Measurements from ENCODE around the gene ADGRB2. TPM values are rescaled to one million over a fixed set of nuclear protein-coding genes. Genes with fewer than 3 reads are reported as not detected.
A peak's percentile ranks its signal among the peaks of the same experiment; 100 is the strongest.

ADGRB2 gene
- total and polyA plus RNA-seq, 12 donors = 0.91 to 17.9 (median 8.6) TPM

- Histone ChIP-seq H3K27me3 (peaks cover 0 to 6% (median under 1%) of the 10 kb centered on the region in 7 donors), H3K4me1 (peaks cover 0 to 23% (median 0%) of the 10 kb centered on the region in 9 donors), H3K27ac (no peak overlapping the region), H3K4me3 (no peak overlapping the region), H3K9me3 (no peaks in the 10 kb centered on the region), H3K36me3 (no peaks in the 10 kb centered on the region)
- no peak for TF ChIP-seq CTCF (IDR thresholded peaks at IDR 0.05)
- DNase-seq (no peak), ATAC-seq (no peak)
- intact Hi-C loops (cut with DNase I) = loop anchor here in 1 of 10 donors (10.0 kb wide), 1 partner anchor 161 kb away; no protein-coding TSS in a partner anchor
- WGBS, 2 donors = 95 to 97% methylated on average over 2 of the region's 2 CpGs
These were observed 39.5 kb upstream of the ADGRB2 start for GRCh38 chr1:31803610-31804009.

- peaks cover 0 to 17% (median 12%) of the 10 kb centered on the region in 7 donors for H3K27me3 ChIP-seq
- no peaks in the 10 kb centered on the region for H3K36me3 ChIP-seq
- peaks cover 0 to 29% (median 0%) of the 10 kb centered on the region in 9 donors for H3K4me1 ChIP-seq
- peak overlapping the region in 6 of 10 donors; percentile 0 to 38 (median 20) for H3K4me3 ChIP-seq
- TF ChIP-seq CTCF (IDR thresholded peaks at IDR 0.05) = no peak
- H3K9me3 ChIP-seq = no peaks in the 10 kb centered on the region
- ATAC-seq = no peak
- intact Hi-C loops (cut with DNase I) = loop anchor here in 1 of 10 donors (10.0 kb wide), 1 partner anchor 162 kb away; no protein-coding TSS in a partner anchor
- DNase-seq = no peak
- peak overlapping the region in 1 of 10 donors; percentile 16 for H3K27ac ChIP-seq
- 58 to 72% methylated on average over 13 of the region's 13 CpGs for WGBS, 2 donors
These were observed 38.3 kb upstream of the ADGRB2 start for GRCh38 chr1:31802190-31803150.

GRCh38 chr1:31801458-31801857, 37.3 kb upstream of the ADGRB2 start:
- peaks cover 0 to 29% (median 0%) of the 10 kb centered on the region in 9 donors for H3K4me1 ChIP-seq
- no peak overlapping the region for H3K4me3 ChIP-seq
- intact Hi-C loops (cut with DNase I) = loop anchor here in 1 of 10 donors (10.0 kb wide), 1 partner anchor 163 kb away; no protein-coding TSS in a partner anchor
- H3K9me3 ChIP-seq = no peaks in the 10 kb centered on the region
- WGBS, 2 donors = 79 to 90% methylated on average over 1 of the region's 1 CpG
- ATAC-seq = no peak
- no peak for DNase-seq
- H3K27ac ChIP-seq = no peak overlapping the region
- H3K36me3 ChIP-seq = no peaks in the 10 kb centered on the region
- peaks cover 0 to 27% (median 22%) of the 10 kb centered on the region in 7 donors for H3K27me3 ChIP-seq
- TF ChIP-seq CTCF (IDR thresholded peaks at IDR 0.05) = no peak

- Histone ChIP-seq H3K4me1 (peaks cover 0 to 29% (median 0%) of the 10 kb centered on the region in 9 donors), H3K27me3 (peaks cover 0 to 32% (median 27%) of the 10 kb centered on the region in 7 donors), H3K4me3 (no peak overlapping the region), H3K27ac (no peak overlapping the region), H3K36me3 (no peaks in the 10 kb centered on the region), H3K9me3 (no peaks in the 10 kb centered on the region)
- ATAC-seq = no peak
- DNase-seq = no peak
- intact Hi-C loops (cut with DNase I) = loop anchor here in 1 of 10 donors (10.0 kb wide), 1 partner anchor 164 kb away; no protein-coding TSS in a partner anchor
- 93 to 96% methylated on average over 4 of the region's 4 CpGs for WGBS, 2 donors
- TF ChIP-seq CTCF (IDR thresholded peaks at IDR 0.05) = no peak
These were observed 36.5 kb upstream of the ADGRB2 start for GRCh38 chr1:31800674-31800967.

Data from heart right ventricle (tissue), 16 donors.